DND-41 (cell line): ENCODE data around the gene USH1C.

ENCODE experiments used
- ATAC-seq: fragments of 200-7000 bp; cut with Tn5 transposase; 3 replicates; pipeline ENCODE4 v1.9.1; 2021; ENCODE audit warnings: low read depth; ENCODE audit not compliant: insufficient read depth
- DNase-seq: peaks from one replicate; pipeline ENCODE4 v3.0.0-alpha.2; 2020
- H2AFZ ChIP-seq: 2 replicates; pipeline ENCODE4 v1.6.0; 2012; ENCODE audit warnings: low read depth, low read length
- H3K27ac ChIP-seq: 2 replicates; pipeline ENCODE4 v1.5.1; 2012; ENCODE audit warnings: low read length, inconsistent platforms
- H3K27me3 ChIP-seq: fragments of 200-600 bp; sonication (generic); 2 replicates; pipeline ENCODE4 v1.6.0; 2012; ENCODE audit warnings: low read length, mild to moderate bottlenecking, inconsistent platforms; ENCODE audit not compliant: insufficient read depth, poor library complexity
- H3K36me3 ChIP-seq: 2 replicates; pipeline ENCODE4 v1.5.1; 2012; ENCODE audit warnings: low read length, inconsistent platforms; ENCODE audit not compliant: insufficient read depth
- H3K4me1 ChIP-seq: 2 replicates; pipeline ENCODE4 v1.5.1; 2012; ENCODE audit warnings: mild to moderate bottlenecking, low read length; ENCODE audit not compliant: insufficient read depth
- H3K4me2 ChIP-seq: 2 replicates; pipeline ENCODE4 v1.6.0; 2012; ENCODE audit warnings: mild to moderate bottlenecking, moderate library complexity, low read length, inconsistent platforms; ENCODE audit not compliant: insufficient read depth
- H3K4me3 ChIP-seq, 2 experiments: fragments of 200-600 bp in 1 of 2; shearing (Covaris generic) in 1 of 2; 2 replicates each; pipeline ENCODE4 v1.5.1; 2012 to 2016; ENCODE audit warnings: inconsistent platforms in 2 of 2, low read length in 2 of 2, mild to moderate bottlenecking in 2 of 2, low read depth in 1 of 2, moderate library complexity in 1 of 2
- H3K79me2 ChIP-seq: 2 replicates; pipeline ENCODE4 v1.6.0; 2012; ENCODE audit warnings: low read length, inconsistent platforms; ENCODE audit not compliant: insufficient read depth
- H3K9ac ChIP-seq: 2 replicates; pipeline ENCODE4 v1.6.0; 2012; ENCODE audit warnings: low read depth, mild to moderate bottlenecking, inconsistent platforms, low read length, moderate library complexity
- H3K9me3 ChIP-seq: 2 replicates; pipeline ENCODE4 v1.5.1; 2012; ENCODE audit warnings: low read length, moderate library complexity, mild to moderate bottlenecking, inconsistent platforms; ENCODE audit not compliant: insufficient read depth, severe bottlenecking
- H4K20me1 ChIP-seq: 2 replicates; pipeline ENCODE4 v1.6.0; 2012; ENCODE audit warnings: low read length; ENCODE audit not compliant: insufficient read depth
- CTCF ChIP-seq: IDR thresholded peaks from 2 replicates; pipeline ENCODE4 v1.5.1; 2012; ENCODE audit warnings: borderline replicate concordance, low read length, moderate library complexity, mild to moderate bottlenecking; ENCODE audit not compliant: poor library complexity, severe bottlenecking; ENCODE audit errors: extremely low read depth
- EZH2 ChIP-seq: IDR thresholded peaks from 3 replicates; pipeline ENCODE4 v1.6.1; 2012; ENCODE audit warnings: borderline replicate concordance, low read depth, mild to moderate bottlenecking, moderate library complexity, low read length, inconsistent platforms; ENCODE audit not compliant: severe bottlenecking

USH1C gene

GRCh38 chr11:17572359-17572690 is 28.1 kb upstream of the USH1C start:
- TF ChIP-seq EZH2 (no peak), CTCF (no peak)
- peaks cover 4% of the 10 kb centered on the region for H3K27me3 ChIP-seq
- DNase-seq (no peak), ATAC-seq (no peak)
- H3K4me3 ChIP-seq, result no peak overlapping the region
- H3K4me2 ChIP-seq, result no peak overlapping the region
- no peak overlapping the region for H2AFZ ChIP-seq
- H3K36me3 ChIP-seq, result no peaks in the 10 kb centered on the region
- no peaks in the 10 kb centered on the region for H3K79me2 ChIP-seq
- no peaks in the 10 kb centered on the region for H3K4me1 ChIP-seq
- no peak overlapping the region for H3K27ac ChIP-seq
- no peaks in the 10 kb centered on the region for H4K20me1 ChIP-seq
- H3K9ac ChIP-seq, result no peak overlapping the region
- H3K9me3 ChIP-seq, result no peaks in the 10 kb centered on the region

- Histone ChIP-seq H4K20me1 (no peaks in the 10 kb centered on the region), H3K36me3 (no peaks in the 10 kb centered on the region), H2AFZ (no peak overlapping the region), H3K4me3 (no peak overlapping the region), H3K9ac (no peak overlapping the region), H3K9me3 (no peaks in the 10 kb centered on the region), H3K4me1 (no peaks in the 10 kb centered on the region), H3K27ac (no peak overlapping the region), H3K4me2 (no peak overlapping the region), H3K27me3 (peaks cover 4% of the 10 kb centered on the region), H3K79me2 (no peaks in the 10 kb centered on the region)
- ATAC-seq (no peak), DNase-seq (no peak)
- TF ChIP-seq EZH2 (no peak), CTCF (no peak)
Observed at GRCh38 chr11:17571431-17572358, 27.5 kb upstream of the USH1C start.

- ATAC-seq (no peak), DNase-seq (no peak)
- Histone ChIP-seq H3K9me3 (no peaks in the 10 kb centered on the region), H2AFZ (no peak overlapping the region), H3K79me2 (no peaks in the 10 kb centered on the region), H4K20me1 (no peaks in the 10 kb centered on the region), H3K36me3 (no peaks in the 10 kb centered on the region), H3K27me3 (peaks cover 6% of the 10 kb centered on the region), H3K9ac (no peak overlapping the region), H3K27ac (no peak overlapping the region), H3K4me1 (no peaks in the 10 kb centered on the region), H3K4me2 (no peak overlapping the region), H3K4me3 (no peak overlapping the region)
- no peak for TF ChIP-seq CTCF
- no peak for TF ChIP-seq EZH2
Observed at GRCh38 chr11:17570034-17570433, 25.8 kb upstream of the USH1C start.
